GM10266 (cell line): ENCODE measurements around the gene CX3CR1.
"Not testable (repeated sequence)": the region's sequence is repeated elsewhere in the genome, so short reads cannot be mapped to it uniquely, and the experiment has no call there.

Source experiments
- DNase-seq: peaks from one replicate; pipeline ENCODE4 v3.0.0; 2012; ENCODE audit errors: extremely low spot score
- TF ChIP-seq, protein P1 (sequence below): IDR thresholded peaks from 2 replicates; pipeline ENCODE4 v1.5.1; 2012; ENCODE audit warnings: mild to moderate bottlenecking, low read depth; ENCODE audit not compliant: control insufficient read depth, insufficient read depth; ENCODE audit errors: missing control alignments

CX3CR1 gene

DNA sequence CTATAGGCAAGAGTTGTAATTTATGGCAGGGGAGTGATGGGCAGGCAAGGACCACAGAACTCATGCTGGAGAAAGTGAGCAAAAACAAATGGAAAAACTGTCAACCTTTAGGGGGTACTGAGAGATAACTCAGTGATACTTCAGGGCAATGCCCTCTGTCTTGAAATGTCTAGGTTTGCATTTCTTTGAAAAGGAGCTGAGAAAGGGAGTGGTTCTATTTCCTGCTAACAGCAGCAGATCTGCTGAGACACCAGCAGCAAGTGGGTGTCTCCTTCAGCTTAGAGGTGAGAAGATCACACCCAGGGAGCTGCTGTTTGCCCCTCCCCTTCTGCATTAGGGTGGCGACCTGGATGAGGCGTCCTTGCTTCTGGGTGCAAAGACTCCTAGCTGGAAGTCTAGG is 45.2 kb downstream of the CX3CR1 start:
- DNase-seq = no peak

DNA sequence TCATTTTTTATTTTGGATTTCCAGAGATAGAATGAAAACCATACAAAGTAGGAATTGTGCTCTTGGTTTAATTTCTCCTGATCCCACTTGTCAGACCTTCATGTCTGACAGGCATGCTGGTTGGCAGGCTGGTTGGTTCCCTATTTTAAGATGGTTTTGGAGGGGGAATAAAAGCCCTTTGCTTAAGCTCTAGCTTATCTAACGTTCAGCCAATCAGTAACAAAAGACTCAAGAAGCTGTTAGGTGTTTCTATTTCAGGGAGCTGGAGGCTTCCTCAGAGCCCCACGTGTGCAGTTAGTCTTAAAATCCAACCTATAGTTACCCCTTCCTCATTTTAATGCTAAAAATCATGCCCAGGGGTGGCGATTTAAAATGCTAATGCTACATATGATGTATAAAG is 47.0 kb downstream of the CX3CR1 start:
- DNase-seq = no peak

More for the DNA sequence above, 45.2 kb downstream of the CX3CR1 start:
- TF ChIP-seq, protein P1, sequence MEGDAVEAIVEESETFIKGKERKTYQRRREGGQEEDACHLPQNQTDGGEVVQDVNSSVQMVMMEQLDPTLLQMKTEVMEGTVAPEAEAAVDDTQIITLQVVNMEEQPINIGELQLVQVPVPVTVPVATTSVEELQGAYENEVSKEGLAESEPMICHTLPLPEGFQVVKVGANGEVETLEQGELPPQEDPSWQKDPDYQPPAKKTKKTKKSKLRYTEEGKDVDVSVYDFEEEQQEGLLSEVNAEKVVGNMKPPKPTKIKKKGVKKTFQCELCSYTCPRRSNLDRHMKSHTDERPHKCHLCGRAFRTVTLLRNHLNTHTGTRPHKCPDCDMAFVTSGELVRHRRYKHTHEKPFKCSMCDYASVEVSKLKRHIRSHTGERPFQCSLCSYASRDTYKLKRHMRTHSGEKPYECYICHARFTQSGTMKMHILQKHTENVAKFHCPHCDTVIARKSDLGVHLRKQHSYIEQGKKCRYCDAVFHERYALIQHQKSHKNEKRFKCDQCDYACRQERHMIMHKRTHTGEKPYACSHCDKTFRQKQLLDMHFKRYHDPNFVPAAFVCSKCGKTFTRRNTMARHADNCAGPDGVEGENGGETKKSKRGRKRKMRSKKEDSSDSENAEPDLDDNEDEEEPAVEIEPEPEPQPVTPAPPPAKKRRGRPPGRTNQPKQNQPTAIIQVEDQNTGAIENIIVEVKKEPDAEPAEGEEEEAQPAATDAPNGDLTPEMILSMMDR = no peak

DNA sequence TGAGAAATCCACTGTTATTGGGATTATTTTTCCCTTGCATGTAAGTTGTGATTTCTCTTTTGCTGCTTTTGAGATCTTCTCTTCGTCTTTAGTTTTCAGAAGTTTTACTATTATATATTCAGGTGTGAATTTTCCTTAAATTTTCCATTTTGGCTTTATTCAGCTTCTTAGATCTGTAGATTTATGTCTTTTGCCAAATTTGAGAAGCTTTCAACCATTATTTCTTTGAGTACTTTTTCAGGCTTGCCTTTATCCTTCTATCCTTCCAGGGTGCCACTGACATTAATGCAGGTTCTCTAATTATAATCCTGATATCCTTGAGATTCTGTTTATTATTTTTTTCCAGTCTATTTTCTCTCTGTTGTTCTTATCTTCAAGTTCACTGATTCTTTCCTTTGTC is 49.4 kb downstream of the CX3CR1 start:
- TF ChIP-seq, protein P1 = no peak
- DNase-seq = no peak

More for the DNA sequence above, 47.0 kb downstream of the CX3CR1 start:
- TF ChIP-seq, protein P1 = no peak

DNA sequence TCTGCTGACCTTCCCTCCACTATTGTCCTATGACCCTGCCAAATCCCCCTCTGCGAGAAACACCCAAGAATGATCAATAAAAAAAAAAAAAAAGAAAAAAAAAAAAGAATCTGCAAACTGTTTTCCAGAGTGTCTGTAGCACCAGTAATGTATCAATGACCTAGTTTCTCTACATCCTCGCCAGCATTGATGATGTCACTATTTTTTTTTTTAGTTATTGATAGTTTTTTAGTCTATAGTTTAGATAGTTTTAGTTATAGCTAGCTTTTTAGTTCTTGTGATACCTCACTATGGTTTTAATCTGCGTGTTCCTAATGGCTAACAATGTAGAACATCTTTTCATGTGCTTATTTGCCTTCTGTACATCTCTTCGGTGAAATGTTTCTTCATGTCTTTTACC is 51.3 kb downstream of the CX3CR1 start:
- no peak for DNase-seq
- TF ChIP-seq, protein P1 = no peak

DNA sequence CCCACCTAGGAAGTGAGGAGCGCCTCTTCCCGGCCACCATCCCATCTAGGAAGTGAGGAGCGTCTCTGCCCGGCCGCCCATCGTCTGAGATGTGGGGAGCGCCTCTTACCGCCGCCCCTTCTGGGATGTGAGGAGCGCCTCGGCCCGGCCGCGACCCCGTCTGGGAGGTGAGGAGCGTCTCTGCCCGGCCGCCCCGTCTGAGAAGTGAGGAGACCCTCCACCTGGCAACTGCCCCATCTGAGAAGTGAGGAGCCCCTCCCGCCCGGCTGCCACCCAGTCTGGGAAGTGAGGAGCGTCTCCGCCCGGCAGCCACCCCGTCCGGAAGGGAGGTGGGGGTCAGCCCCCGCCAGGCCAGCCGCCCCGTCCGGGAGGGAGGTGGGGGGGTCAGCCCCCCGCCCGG is 52.2 kb downstream of the CX3CR1 start:
- not testable (repeated sequence) for DNase-seq

DNA sequence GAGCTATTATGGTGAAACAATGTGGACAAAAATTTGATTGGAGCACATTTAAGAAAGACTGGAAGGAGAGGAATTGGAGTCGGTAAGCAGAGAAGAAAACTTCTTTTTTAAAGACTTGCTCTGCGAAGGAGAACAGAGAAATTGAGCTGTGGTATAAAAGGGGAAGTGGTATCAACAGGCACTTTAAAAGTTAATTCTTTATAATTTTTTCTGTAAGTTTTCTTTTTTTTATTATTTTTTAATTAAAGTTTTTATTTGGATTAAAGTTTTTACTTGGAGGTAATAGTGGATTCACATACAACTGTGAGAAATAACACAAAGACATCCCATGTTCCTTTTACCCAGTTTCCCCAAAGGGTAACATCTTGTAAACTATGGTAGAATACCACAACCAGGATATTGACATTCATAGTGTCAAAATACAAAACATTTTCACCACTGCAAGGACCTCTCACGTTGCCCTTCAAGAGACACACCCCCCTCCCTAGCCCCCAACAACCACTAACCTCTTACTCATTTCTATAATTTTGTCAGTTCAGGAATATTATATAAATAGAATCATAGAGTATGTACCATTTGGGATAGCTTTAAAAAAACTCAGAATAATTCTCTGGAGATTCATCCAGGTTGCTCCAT is 53.6 kb downstream of the CX3CR1 start:
- DNase-seq = no peak

DNA sequence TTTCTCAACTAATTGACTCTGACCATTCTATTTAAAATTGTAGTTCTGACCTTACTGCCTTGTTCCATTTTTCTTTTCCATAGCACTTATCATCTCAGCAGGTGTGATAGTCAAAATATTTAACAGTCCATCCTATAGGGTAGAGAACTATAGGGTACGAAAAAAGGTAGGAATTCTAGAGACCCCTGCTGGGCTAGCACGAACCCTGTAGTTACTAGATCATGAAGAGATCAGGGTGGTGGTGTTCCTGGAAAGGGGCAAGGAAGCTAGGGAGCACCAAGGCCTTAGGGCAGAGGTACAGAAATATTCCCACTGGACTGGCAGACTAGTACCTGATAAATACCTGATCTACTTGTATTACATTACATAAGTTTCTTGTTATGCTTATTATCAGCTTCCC is 55.5 kb downstream of the CX3CR1 start:
- TF ChIP-seq, protein P1 = no peak
- DNase-seq = no peak

More for the DNA sequence above, 53.6 kb downstream of the CX3CR1 start:
- TF ChIP-seq, protein P1 = no peak

DNA sequence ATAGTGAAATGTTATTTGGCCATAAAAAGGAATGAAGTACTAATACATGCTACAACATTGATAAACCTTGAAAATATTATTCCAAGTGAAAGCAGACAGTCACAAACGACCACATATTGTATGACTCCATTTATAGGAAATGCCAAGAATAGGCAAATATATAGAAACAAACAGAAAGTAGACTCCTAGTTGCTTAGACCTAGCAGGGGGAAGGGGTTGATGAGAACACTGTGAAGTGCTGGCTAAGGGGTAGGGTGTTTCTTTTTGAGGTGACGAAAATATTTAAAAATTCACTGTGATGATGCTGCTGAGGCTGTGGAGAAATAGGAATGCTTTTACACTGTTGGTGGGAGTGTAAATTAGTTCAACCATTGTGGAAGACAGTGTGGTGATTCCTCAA is 56.9 kb downstream of the CX3CR1 start:
- DNase-seq = no peak
- TF ChIP-seq, protein P1 = no peak
